Measurements from ENCODE around the gene ZMYND11. TPM values are rescaled to one million over a fixed set of nuclear protein-coding genes. Genes with fewer than 3 reads are reported as not detected.

ZMYND11 gene
- total RNA-seq, 1 experiment from 2014 or later = 37.5 TPM

DNA sequence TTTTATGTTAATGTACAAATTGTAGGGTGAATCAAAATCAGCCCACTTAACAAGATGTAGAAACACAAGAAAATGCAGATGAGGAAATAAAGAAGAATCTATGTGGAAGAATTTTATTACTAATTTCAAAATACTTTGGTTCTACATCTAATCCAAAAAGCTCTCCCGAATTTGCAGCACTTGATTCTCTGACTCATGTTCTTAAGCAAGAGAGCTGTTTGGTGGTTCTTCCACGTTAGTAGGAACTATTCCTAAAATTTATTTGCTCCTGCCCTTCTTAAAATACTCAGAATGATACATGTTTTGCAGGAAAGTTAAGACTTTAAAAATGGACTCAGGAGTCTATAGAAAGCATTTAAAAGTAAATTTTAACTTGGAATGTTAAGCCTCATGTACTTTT lies 91.8 kb downstream of the ZMYND11 start:
- Histone ChIP-seq H3K36me3 (ENCODE audit: control insufficient read depth, insufficient read depth, low read length) (no peaks in the 10 kb centered on the region), H3K27me3 (ENCODE audit: control insufficient read depth, insufficient read depth, low read length) (no peaks in the 10 kb centered on the region), H3K4me3 (ENCODE audit: low read depth in 2 of 2, low read length in 2 of 2) (no peak overlapping the region), H3K27ac (ENCODE audit: low read length) (no peak overlapping the region), H3K4me1 (ENCODE audit: control insufficient read depth, insufficient read depth, low read length) (no peaks in the 10 kb centered on the region), H3K9me3 (ENCODE audit: control insufficient read depth, insufficient read depth, low read depth, low read length) (no peaks in the 10 kb centered on the region)
- no peak for ATAC-seq
- TF ChIP-seq, protein P1, sequence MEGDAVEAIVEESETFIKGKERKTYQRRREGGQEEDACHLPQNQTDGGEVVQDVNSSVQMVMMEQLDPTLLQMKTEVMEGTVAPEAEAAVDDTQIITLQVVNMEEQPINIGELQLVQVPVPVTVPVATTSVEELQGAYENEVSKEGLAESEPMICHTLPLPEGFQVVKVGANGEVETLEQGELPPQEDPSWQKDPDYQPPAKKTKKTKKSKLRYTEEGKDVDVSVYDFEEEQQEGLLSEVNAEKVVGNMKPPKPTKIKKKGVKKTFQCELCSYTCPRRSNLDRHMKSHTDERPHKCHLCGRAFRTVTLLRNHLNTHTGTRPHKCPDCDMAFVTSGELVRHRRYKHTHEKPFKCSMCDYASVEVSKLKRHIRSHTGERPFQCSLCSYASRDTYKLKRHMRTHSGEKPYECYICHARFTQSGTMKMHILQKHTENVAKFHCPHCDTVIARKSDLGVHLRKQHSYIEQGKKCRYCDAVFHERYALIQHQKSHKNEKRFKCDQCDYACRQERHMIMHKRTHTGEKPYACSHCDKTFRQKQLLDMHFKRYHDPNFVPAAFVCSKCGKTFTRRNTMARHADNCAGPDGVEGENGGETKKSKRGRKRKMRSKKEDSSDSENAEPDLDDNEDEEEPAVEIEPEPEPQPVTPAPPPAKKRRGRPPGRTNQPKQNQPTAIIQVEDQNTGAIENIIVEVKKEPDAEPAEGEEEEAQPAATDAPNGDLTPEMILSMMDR (IDR thresholded peaks at IDR 0.05) = no peak
- TF ChIP-seq TCF7L2 (IDR thresholded peaks at IDR 0.05; ENCODE audit: low read depth, low read length) (no peak), POLR2AphosphoS5 (IDR thresholded peaks at IDR 0.05; ENCODE audit: low read depth, low read length) (no peak), SIN3A (IDR thresholded peaks at IDR 0.05; ENCODE audit: borderline replicate concordance, insufficient read depth, low read depth, low read length) (no peak)
- TF ChIP-seq, protein P2, sequence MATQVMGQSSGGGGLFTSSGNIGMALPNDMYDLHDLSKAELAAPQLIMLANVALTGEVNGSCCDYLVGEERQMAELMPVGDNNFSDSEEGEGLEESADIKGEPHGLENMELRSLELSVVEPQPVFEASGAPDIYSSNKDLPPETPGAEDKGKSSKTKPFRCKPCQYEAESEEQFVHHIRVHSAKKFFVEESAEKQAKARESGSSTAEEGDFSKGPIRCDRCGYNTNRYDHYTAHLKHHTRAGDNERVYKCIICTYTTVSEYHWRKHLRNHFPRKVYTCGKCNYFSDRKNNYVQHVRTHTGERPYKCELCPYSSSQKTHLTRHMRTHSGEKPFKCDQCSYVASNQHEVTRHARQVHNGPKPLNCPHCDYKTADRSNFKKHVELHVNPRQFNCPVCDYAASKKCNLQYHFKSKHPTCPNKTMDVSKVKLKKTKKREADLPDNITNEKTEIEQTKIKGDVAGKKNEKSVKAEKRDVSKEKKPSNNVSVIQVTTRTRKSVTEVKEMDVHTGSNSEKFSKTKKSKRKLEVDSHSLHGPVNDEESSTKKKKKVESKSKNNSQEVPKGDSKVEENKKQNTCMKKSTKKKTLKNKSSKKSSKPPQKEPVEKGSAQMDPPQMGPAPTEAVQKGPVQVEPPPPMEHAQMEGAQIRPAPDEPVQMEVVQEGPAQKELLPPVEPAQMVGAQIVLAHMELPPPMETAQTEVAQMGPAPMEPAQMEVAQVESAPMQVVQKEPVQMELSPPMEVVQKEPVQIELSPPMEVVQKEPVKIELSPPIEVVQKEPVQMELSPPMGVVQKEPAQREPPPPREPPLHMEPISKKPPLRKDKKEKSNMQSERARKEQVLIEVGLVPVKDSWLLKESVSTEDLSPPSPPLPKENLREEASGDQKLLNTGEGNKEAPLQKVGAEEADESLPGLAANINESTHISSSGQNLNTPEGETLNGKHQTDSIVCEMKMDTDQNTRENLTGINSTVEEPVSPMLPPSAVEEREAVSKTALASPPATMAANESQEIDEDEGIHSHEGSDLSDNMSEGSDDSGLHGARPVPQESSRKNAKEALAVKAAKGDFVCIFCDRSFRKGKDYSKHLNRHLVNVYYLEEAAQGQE (IDR thresholded peaks at IDR 0.05; ENCODE audit: insufficient read depth in 1 of 2, low read depth in 2 of 2, low read length in 1 of 2) = no peak
- no TSS peak for BruUV-seq (replicated peaks)
- ChIA-PET POLR2A (interaction anchor here (0.7 kb wide), 1 partner anchor 87 kb away, joined by 3 read pairs; no protein-coding TSS in a partner anchor), CTCF (no interaction called here)
- in situ Hi-C loops (cut with HindIII; ENCODE audit: low pct_unique_long_range_greater_than_20kb, low sequenced_read_pairs) = no loop called here
- no peak for DNase-seq (ENCODE audit: low read depth, low spot score)
- intact Hi-C loops (cut with micrococcal nuclease; ENCODE audit: unreplicated experiment) = no loop called here

DNA sequence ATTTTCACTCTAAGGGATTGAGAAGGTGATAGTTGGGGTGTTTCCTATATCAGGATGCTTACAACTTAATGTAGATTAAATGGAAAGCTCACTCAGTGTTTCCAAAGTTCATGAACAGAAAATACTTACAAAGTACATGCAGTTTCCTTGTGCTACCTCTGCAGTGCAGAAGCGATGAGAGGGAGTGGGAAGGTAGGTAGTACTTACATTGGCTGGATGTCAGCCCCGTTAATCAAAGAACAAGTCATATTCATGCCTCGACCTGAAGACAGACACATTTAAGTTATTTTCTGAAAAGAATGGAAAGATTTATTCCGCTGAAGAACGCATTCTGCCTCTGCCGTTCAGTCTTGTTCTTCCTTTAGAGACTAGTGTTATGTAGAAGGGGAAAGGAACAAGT lies 93.1 kb downstream of the ZMYND11 start:
- H3K4me3 ChIP-seq (ENCODE audit: low read depth in 2 of 2, low read length in 2 of 2) = no peak overlapping the region
- TF ChIP-seq, protein P1 (IDR thresholded peaks at IDR 0.05) = no peak
- TF ChIP-seq, protein P2 (IDR thresholded peaks at IDR 0.05; ENCODE audit: insufficient read depth in 1 of 2, low read depth in 2 of 2, low read length in 1 of 2) = no peak
- TF ChIP-seq POLR2AphosphoS5 (IDR thresholded peaks at IDR 0.05; ENCODE audit: low read depth, low read length) (no peak), TCF7L2 (IDR thresholded peaks at IDR 0.05; ENCODE audit: low read depth, low read length) (no peak), SIN3A (IDR thresholded peaks at IDR 0.05; ENCODE audit: borderline replicate concordance, insufficient read depth, low read depth, low read length) (no peak)
- intact Hi-C loops (cut with micrococcal nuclease; ENCODE audit: unreplicated experiment) = no loop called here
- H3K36me3 ChIP-seq (ENCODE audit: control insufficient read depth, insufficient read depth, low read length) = no peaks in the 10 kb centered on the region
- in situ Hi-C loops (cut with HindIII; ENCODE audit: low pct_unique_long_range_greater_than_20kb, low sequenced_read_pairs) = no loop called here
- no peaks in the 10 kb centered on the region for H3K4me1 ChIP-seq (ENCODE audit: control insufficient read depth, insufficient read depth, low read length)
- ChIA-PET CTCF (no interaction called here), POLR2A (no interaction called here)
- DNase-seq (ENCODE audit: low read depth, low spot score) (no peak), ATAC-seq (no peak)
- H3K27ac ChIP-seq (ENCODE audit: low read length) = no peak overlapping the region
- H3K9me3 ChIP-seq (ENCODE audit: control insufficient read depth, insufficient read depth, low read depth, low read length) = no peaks in the 10 kb centered on the region
- H3K27me3 ChIP-seq (ENCODE audit: control insufficient read depth, insufficient read depth, low read length) = no peaks in the 10 kb centered on the region
- BruUV-seq (replicated peaks) = no TSS peak

Measured in Panc1 (cell line).